HepG2 (cell line): ENCODE data around the gene HHLA2. TPM values are rescaled to one million over a fixed set of nuclear protein-coding genes. Genes with fewer than 3 reads are reported as not detected.

Source experiments
- ATAC-seq: fragments of 200-7000 bp; cut with Tn5 transposase; 3 replicates; pipeline ENCODE4 v1.9.1; 2020; ENCODE audit warnings: mild to moderate bottlenecking, moderate library complexity
- BruUV-seq: library from RNA; stranded (reverse); fragments of 400-500 nt; replicated peaks from 2 replicates; lab custom pipeline; 2021; lab: Mats Ljungman, UMichigan
- CTCF ChIA-PET: fragments of 300-600 bp; formaldehyde crosslinking; extraction: SDS; loops from one replicate; lab custom pipeline; 2021; ENCODE audit warnings: low total read pairs, inconsistent platforms, low intra/inter-chr PET ratio; lab: Yijun Ruan, JAX
- POLR2A ChIA-PET: fragments of 350-600 bp; sonication (Branson Sonifier 250); formaldehyde crosslinking; loops from one replicate; lab custom pipeline; 2020; ENCODE audit warnings: antibody characterized with exemption, inconsistent platforms; lab: Yijun Ruan, JAX
- DNase-seq: peaks from one replicate; pipeline ENCODE4 v3.0.0-alpha.2; 2015; ENCODE audit warnings: low spot score
- FAIRE-seq: peaks from 3 replicates; lab custom pipeline; 2011; peaks lifted over from hg19 to GRCh38; lab: Jason Lieb, UNC
- H2AFZ ChIP-seq: one replicate; pipeline ENCODE4 v1.6.1; 2011; ENCODE audit warnings: low read length, inconsistent platforms
- H3K27ac ChIP-seq: fragments of 300-600 bp; 3 replicates; pipeline ENCODE4 v1.8.0; 2011; ENCODE audit warnings: mixed run types, mild to moderate bottlenecking, mixed read lengths, low read length, inconsistent platforms; ENCODE audit not compliant: insufficient read depth; ENCODE audit errors: extremely low read length
- H3K27me3 ChIP-seq, 2 experiments: fragments of 200-600 bp in 1 of 2; 2 replicates in 1 of 2; 3 replicates in 1 of 2; pipeline versions ENCODE4 v1.6.0 to v1.8.0; 2011; ENCODE audit warnings: low read length in 2 of 2, mild to moderate bottlenecking in 2 of 2, moderate library complexity in 2 of 2, inconsistent platforms in 1 of 2; ENCODE audit not compliant: insufficient read depth in 2 of 2, control insufficient read depth in 1 of 2
- H3K36me3 ChIP-seq, 2 experiments: fragments of 200-600 bp in 1 of 2; replicated peaks in 1 of 2; 2 replicates in 1 of 2; 3 replicates in 1 of 2; pipeline versions ENCODE4 v1.5.1 to v1.8.0; 2011; ENCODE audit warnings: low read length in 2 of 2, inconsistent platforms in 1 of 2; ENCODE audit not compliant: insufficient read depth in 2 of 2, control insufficient read depth in 1 of 2
- H3K4me1 ChIP-seq: 2 replicates; pipeline ENCODE4 v1.5.1; 2012; ENCODE audit warnings: low read length, inconsistent platforms; ENCODE audit not compliant: insufficient read depth
- H3K4me2 ChIP-seq: 2 replicates; pipeline ENCODE4 v1.6.0; 2011; ENCODE audit warnings: low read depth, low read length, inconsistent platforms
- H3K4me3 ChIP-seq, 3 experiments: fragments of 200-600 bp in 1 of 3; sonication (generic), shearing (Covaris generic) in 1 of 3; replicated peaks in 1 of 3; 2 replicates each; pipeline ENCODE4 v1.5.1; 2011 to 2016; ENCODE audit warnings: low read length in 3 of 3, inconsistent platforms in 2 of 3, low read depth in 2 of 3, mild to moderate bottlenecking in 2 of 3, control low read depth in 1 of 3, mixed read lengths in 1 of 3; ENCODE audit not compliant: insufficient read depth in 1 of 3
- H3K79me2 ChIP-seq: one replicate; pipeline ENCODE4 v1.6.1; 2011; ENCODE audit warnings: low read length, inconsistent platforms; ENCODE audit not compliant: insufficient read depth
- H3K9ac ChIP-seq: 2 replicates; pipeline ENCODE4 v1.6.0; 2011; ENCODE audit warnings: mild to moderate bottlenecking, low read depth, low read length, inconsistent platforms; ENCODE audit not compliant: insufficient read depth
- H3K9me3 ChIP-seq: 2 replicates; pipeline ENCODE4 v1.5.1; 2012; ENCODE audit warnings: mild to moderate bottlenecking, low read length
- H4K20me1 ChIP-seq: 2 replicates; pipeline ENCODE4 v1.6.0; 2011; ENCODE audit warnings: inconsistent platforms, mild to moderate bottlenecking, low read length, moderate library complexity; ENCODE audit not compliant: insufficient read depth
- FOXK1 ChIP-seq: sonication (generic); formaldehyde crosslinking; IDR thresholded peaks from 2 replicates; pipeline ENCODE4 v1.4.0; 2020; ENCODE audit warnings: low read depth, missing genetic modification reagents, borderline replicate concordance
- GPN1 ChIP-seq: sonication (generic); formaldehyde crosslinking; IDR thresholded peaks from 2 replicates; pipeline ENCODE4 v1.5.1; 2020; ENCODE audit warnings: missing genetic modification reagents, borderline replicate concordance
- KAT8 ChIP-seq: IDR thresholded peaks from 2 replicates; pipeline ENCODE4 v1.6.1; 2016; ENCODE audit warnings: missing genetic modification reagents, missing compliant biosample characterization
- KLF6 ChIP-seq: IDR thresholded peaks from 2 replicates; pipeline ENCODE4 v1.8.0; 2016; ENCODE audit warnings: missing biosample characterization, missing genetic modification reagents
- LBX2 ChIP-seq: sonication (generic); formaldehyde crosslinking; IDR thresholded peaks from 2 replicates; pipeline ENCODE4 v1.5.0; 2020; ENCODE audit warnings: missing genetic modification reagents, mild to moderate bottlenecking, borderline replicate concordance
- NFRKB ChIP-seq: fragments of 450-650 bp; IDR thresholded peaks from 2 replicates; pipeline ENCODE4 v1.6.1; 2017
- POLR2G ChIP-seq: fragments of 200-400 bp; formaldehyde crosslinking; IDR thresholded peaks from 2 replicates; pipeline ENCODE4 v1.6.1; 2018; ENCODE audit warnings: mild to moderate bottlenecking, low read depth, low read length, moderate library complexity
- REL ChIP-seq: sonication (generic); formaldehyde crosslinking; conservative IDR thresholded peaks from 2 replicates; pipeline ENCODE4 v1.8.0; 2022; ENCODE audit warnings: mild to moderate bottlenecking, missing genetic modification reagents, moderate library complexity
- RFX5 ChIP-seq: IDR thresholded peaks from 2 replicates; pipeline ENCODE4 v1.6.1; 2011; ENCODE audit warnings: low read depth, low read length, improper control_type of control experiment
- SIX1 ChIP-seq: sonication (generic); formaldehyde crosslinking; IDR thresholded peaks from 2 replicates; pipeline ENCODE4 v1.4.0; 2020; ENCODE audit warnings: missing genetic modification reagents, borderline replicate concordance
- SUZ12 ChIP-seq: fragments of 150-350 bp; IDR thresholded peaks from 2 replicates; pipeline ENCODE4 v1.6.1; 2014; ENCODE audit warnings: low read depth, low read length
- U2AF2 ChIP-seq: fragments of 200-400 bp; formaldehyde crosslinking; IDR thresholded peaks from 2 replicates; pipeline ENCODE4 v1.6.1; 2017; ENCODE audit warnings: low read depth, mild to moderate bottlenecking, low read length
- YY1 ChIP-seq: IDR thresholded peaks from 2 replicates; pipeline ENCODE4 v1.6.1; 2011; ENCODE audit warnings: low read length, low read depth, moderate library complexity, mild to moderate bottlenecking; ENCODE audit not compliant: insufficient read depth, insufficient replicate concordance
- ZBTB34 ChIP-seq: sonication (generic); formaldehyde crosslinking; IDR thresholded peaks from 2 replicates; pipeline ENCODE4 v1.8.0; 2022; ENCODE audit warnings: mild to moderate bottlenecking, missing genetic modification reagents
- ZNF12 ChIP-seq: sonication (generic); formaldehyde crosslinking; IDR thresholded peaks from 2 replicates; pipeline ENCODE4 v1.5.0; 2020; ENCODE audit warnings: missing genetic modification reagents
- ZNF589 ChIP-seq: sonication (generic); formaldehyde crosslinking; conservative IDR thresholded peaks from 2 replicates; pipeline ENCODE4 v1.8.0; 2022; ENCODE audit warnings: mild to moderate bottlenecking, moderate library complexity, missing genetic modification reagents
- ZNF691 ChIP-seq: sonication (generic); formaldehyde crosslinking; IDR thresholded peaks from 2 replicates; pipeline ENCODE4 v1.4.0; 2020; ENCODE audit warnings: missing genetic modification reagents, low read depth, mild to moderate bottlenecking, borderline replicate concordance
- ZNF746 ChIP-seq: sonication (generic); formaldehyde crosslinking; IDR thresholded peaks from 2 replicates; pipeline ENCODE4 v1.8.0; 2022; ENCODE audit warnings: mild to moderate bottlenecking, missing genetic modification reagents
- WGBS: methylation state at CpG from one replicate; pipeline ENCODE4 v1.1.6; 2017; ENCODE audit warnings: low lambda C conversion rate; 5-methylcytosine and 5-hydroxymethylcytosine counted together
- in situ Hi-C: cut with HindIII; loops from 2 replicates; pipeline ENCODE4 v1.10.0; 2017; ENCODE audit warnings: low pct_unique_long_range_greater_than_20kb; ENCODE audit not compliant: extremely low pct_ligation_motif_present
- intact Hi-C: fragments of 100-400 bp; cut with micrococcal nuclease; formaldehyde crosslinking; loops from one replicate; pipeline ENCODE4 v1.10.0; 2022; ENCODE audit not compliant: unreplicated experiment
- polyA plus RNA-seq, 8 experiments: library from polyadenylated mRNA; depleted of rRNA in 3 of 8; stranded (reverse) in 7 of 8; unstranded in 1 of 8; fragments of >200 nt; fragmentation: Illumina TruSeq in 4 of 8; extraction: Trizol in 4 of 8; gene quantifications; 2 replicates each; pipeline versions ENCODE4 v1.2.1 to v1.2.3, GENCODE V29; 2011 to 2016; ENCODE audit warnings: low read depth in 4 of 8, missing spikeins in 1 of 8, mixed read lengths in 1 of 8; ENCODE audit not compliant: insufficient read depth in 1 of 8
- total RNA-seq, 5 experiments: library from RNA; depleted of rRNA; stranded (reverse); fragments of >200 nt; fragmentation: Illumina TruSeq; extraction: Trizol; gene quantifications; 2 replicates each; pipeline ENCODE4 v1.2.3, GENCODE V29; 2016; ENCODE audit warnings: low read depth in 1 of 5

Gene HHLA2
- total and polyA plus RNA-seq, 2 of the 13 experiments (the other 11 are each of a cell fraction or from before 2014, with no cell fraction given): not detected

- 7% methylated on average over 5 of the region's 5 CpGs for WGBS
- Histone ChIP-seq H3K9me3 (no peaks in the 10 kb centered on the region), H2AFZ (no peak overlapping the region), H3K36me3 (no peaks in the 10 kb centered on the region), H3K4me2 (no peak overlapping the region), H3K9ac (no peak overlapping the region), H3K4me1 (no peaks in the 10 kb centered on the region), H3K4me3 (no peak overlapping the region), H3K27me3 (peaks cover 0 to 4% of the 10 kb centered on the region in 2 experiments; a peak in 2 of 5 replicates), H3K27ac (no peak overlapping the region), H4K20me1 (no peaks in the 10 kb centered on the region), H3K79me2 (no peaks in the 10 kb centered on the region)
- ATAC-seq (no peak), DNase-seq (no peak), FAIRE-seq (no peak)
- CTCF ChIA-PET: no interaction called here
- BruUV-seq: no TSS peak
- POLR2A ChIA-PET: no interaction called here
- intact Hi-C loops: no loop called here
- TF ChIP-seq KAT8 (no peak), ZNF589 (CRISPR knock-in tag) (no peak), FOXK1 (CRISPR knock-in tag) (no peak), SIX1 (CRISPR knock-in tag) (no peak), LBX2 (no peak), NFRKB (no peak), SUZ12 (no peak), RFX5 (no peak), KLF6 (CRISPR knock-in tag) (no peak), ZNF12 (CRISPR knock-in tag) (no peak), ZNF746 (CRISPR knock-in tag) (no peak), YY1 (no peak), U2AF2 (no peak), ZBTB34 (CRISPR knock-in tag) (no peak), REL (CRISPR knock-in tag) (no peak), POLR2G (no peak), GPN1 (no peak), ZNF691 (CRISPR knock-in tag) (no peak)
- in situ Hi-C loops: no loop called here
Observed at GRCh38 chr3:108414007-108414406, 117.7 kb downstream of the HHLA2 start.
